ENCODE data around the gene CSMD2. TPM values are rescaled to one million over a fixed set of nuclear protein-coding genes. Genes with fewer than 3 reads are reported as not detected.

The CSMD2 gene
- total and polyA plus RNA-seq, 8 donors: 0.20 to 0.81 (median 0.47) TPM

DNA sequence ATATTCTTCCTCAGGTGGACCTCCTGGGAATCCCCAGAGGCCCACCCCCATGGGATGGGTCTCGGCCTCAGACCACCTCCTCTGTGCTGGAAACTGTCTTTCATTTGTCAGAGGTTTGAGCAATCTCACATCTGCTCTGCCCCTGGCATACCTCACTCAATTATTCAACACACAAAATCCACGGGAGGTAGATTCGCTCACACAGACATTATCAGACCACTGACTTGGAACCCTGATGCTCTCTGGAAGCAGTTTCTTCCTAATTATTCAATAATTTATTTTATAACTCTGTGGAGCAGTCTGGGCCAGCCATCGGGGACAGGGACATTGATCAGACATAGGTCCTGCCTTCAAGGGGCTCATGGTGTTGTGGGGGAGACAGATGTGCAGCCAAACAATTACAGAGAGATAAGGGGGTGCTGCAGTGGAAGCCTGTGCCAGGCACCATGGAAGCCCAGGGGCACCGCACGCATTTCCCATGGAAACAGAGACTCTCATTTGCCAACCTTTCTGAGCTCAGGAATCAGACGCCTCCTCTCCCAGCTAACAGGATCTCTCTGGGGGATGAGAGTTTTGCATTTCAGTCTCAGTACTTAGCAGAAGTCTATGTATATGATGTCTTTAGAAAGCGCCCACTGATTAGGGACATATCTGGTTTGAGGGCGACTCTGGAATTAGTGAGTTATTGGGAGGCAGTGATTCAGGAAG, 204.7 kb downstream of the CSMD2 start:
- DNase-seq: no peak
- TF ChIP-seq, protein P1, sequence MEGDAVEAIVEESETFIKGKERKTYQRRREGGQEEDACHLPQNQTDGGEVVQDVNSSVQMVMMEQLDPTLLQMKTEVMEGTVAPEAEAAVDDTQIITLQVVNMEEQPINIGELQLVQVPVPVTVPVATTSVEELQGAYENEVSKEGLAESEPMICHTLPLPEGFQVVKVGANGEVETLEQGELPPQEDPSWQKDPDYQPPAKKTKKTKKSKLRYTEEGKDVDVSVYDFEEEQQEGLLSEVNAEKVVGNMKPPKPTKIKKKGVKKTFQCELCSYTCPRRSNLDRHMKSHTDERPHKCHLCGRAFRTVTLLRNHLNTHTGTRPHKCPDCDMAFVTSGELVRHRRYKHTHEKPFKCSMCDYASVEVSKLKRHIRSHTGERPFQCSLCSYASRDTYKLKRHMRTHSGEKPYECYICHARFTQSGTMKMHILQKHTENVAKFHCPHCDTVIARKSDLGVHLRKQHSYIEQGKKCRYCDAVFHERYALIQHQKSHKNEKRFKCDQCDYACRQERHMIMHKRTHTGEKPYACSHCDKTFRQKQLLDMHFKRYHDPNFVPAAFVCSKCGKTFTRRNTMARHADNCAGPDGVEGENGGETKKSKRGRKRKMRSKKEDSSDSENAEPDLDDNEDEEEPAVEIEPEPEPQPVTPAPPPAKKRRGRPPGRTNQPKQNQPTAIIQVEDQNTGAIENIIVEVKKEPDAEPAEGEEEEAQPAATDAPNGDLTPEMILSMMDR (IDR thresholded peaks at IDR 0.05): no peak
- H3K4me1 ChIP-seq: no peaks in the 10 kb centered on the region
- no peak overlapping the region for H3K27ac ChIP-seq
- ATAC-seq: no peak
- H3K36me3 ChIP-seq: no peaks in the 10 kb centered on the region
- no peaks in the 10 kb centered on the region for H3K9me3 ChIP-seq
- no peak overlapping the region for H3K4me3 ChIP-seq
- intact Hi-C loops (cut with DNase I): no loop called here
- H3K27me3 ChIP-seq: no peaks in the 10 kb centered on the region

DNA sequence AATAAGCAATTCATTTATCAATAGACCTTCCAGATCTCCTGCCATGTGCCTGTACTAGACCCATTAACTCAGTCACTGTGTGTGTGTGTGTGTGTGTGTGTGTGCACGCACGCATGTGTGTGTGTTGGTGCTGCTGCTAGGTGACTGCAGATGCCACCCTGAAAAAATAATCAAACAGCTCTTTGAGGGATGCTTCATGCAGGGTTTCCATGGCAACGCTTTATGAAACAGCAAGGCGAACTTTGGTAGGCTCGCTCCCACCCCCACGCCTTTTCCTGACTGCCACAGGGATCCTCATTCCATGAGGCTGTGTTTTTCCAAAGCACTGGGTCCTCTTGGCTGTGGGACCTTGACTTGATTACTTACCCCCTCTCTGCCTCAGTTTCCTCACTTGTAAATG, 207.2 kb downstream of the CSMD2 start:
- ATAC-seq: no peak
- Histone ChIP-seq H3K27ac (no peak overlapping the region), H3K9me3 (no peaks in the 10 kb centered on the region), H3K4me1 (no peaks in the 10 kb centered on the region), H3K27me3 (no peaks in the 10 kb centered on the region), H3K4me3 (no peak overlapping the region), H3K36me3 (no peaks in the 10 kb centered on the region)
- DNase-seq: no peak
- TF ChIP-seq, protein P1 (IDR thresholded peaks at IDR 0.05): no peak
- intact Hi-C loops (cut with DNase I): no loop called here

DNA sequence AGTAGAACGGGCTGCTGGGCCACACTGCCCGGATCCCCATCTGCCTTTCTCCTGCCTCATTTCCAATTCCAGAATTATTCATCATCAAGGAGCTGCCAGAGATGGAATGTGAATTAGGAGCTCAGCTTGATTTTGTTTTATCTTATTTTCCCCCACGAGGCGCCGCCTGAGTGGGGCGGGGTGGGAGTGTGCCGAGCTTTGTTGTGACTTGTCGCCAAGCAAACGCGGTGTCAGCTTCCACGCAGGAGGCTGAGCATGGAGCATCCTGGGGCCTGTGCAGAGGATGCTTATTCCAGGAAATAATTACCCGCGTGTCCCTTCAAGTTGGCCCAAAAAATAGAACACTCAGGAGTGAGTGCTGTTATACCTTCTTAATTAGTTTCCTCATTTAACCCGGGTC, 209.9 kb downstream of the CSMD2 start:
- DNase-seq (no peak), ATAC-seq (no peak)
- H3K27me3 ChIP-seq: no peaks in the 10 kb centered on the region
- no peaks in the 10 kb centered on the region for H3K9me3 ChIP-seq
- H3K36me3 ChIP-seq: no peaks in the 10 kb centered on the region
- intact Hi-C loops (cut with DNase I): no loop called here
- no peaks in the 10 kb centered on the region for H3K4me1 ChIP-seq
- TF ChIP-seq, protein P1 (IDR thresholded peaks at IDR 0.05): no peak
- H3K27ac ChIP-seq: no peak overlapping the region
- no peak overlapping the region for H3K4me3 ChIP-seq

DNA sequence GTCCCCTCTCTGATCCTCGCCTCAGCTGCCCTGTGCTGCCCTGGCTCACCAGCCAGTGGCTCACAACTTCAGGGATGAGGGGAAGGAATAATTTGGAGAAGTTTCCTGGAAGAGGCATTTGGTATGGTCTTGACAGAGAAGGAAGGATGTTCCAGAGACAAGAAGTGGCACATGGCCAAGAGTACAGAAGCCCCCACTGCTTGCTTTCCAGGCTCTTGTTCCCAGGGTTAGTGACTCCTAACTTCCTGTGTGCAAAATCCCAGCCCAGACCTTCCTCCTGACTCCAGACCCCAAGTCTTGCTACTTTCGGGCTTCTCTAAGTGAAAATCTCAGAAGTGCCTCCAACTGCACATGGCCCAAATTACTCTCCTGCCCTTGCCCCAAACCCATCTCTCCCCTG, 215.5 kb downstream of the CSMD2 start:
- ATAC-seq (no peak), DNase-seq (no peak)
- H3K4me3 ChIP-seq: no peak overlapping the region
- H3K36me3 ChIP-seq: no peaks in the 10 kb centered on the region
- intact Hi-C loops (cut with DNase I): no loop called here
- no peaks in the 10 kb centered on the region for H3K9me3 ChIP-seq
- TF ChIP-seq, protein P1 (IDR thresholded peaks at IDR 0.05): no peak
- H3K27me3 ChIP-seq: peaks cover 0 to 10% of the 10 kb centered on the region in 2 donors
- H3K27ac ChIP-seq: no peak overlapping the region
- no peaks in the 10 kb centered on the region for H3K4me1 ChIP-seq

DNA sequence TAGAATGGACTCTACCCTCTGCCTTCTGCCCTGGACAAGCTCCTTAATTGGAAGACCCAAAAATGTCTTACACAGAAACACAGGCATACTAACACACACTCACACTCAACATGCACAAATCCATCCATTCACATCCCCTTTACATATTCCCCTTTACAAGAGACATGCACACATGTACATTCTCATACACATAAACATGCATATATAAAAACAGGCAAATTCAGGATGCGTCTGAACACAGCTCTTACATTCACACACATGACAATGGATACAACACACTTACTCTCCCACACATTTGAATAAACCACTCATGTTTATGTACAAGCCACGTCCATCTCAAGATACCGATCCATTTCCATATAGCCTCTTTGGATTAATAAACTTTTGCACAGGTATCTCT, 216.7 kb downstream of the CSMD2 start:
- Histone ChIP-seq H3K4me3 (no peak overlapping the region), H3K36me3 (no peaks in the 10 kb centered on the region), H3K4me1 (no peaks in the 10 kb centered on the region), H3K27me3 (peaks cover 0 to 10% of the 10 kb centered on the region in 2 donors), H3K27ac (no peak overlapping the region), H3K9me3 (no peaks in the 10 kb centered on the region)
- DNase-seq (no peak), ATAC-seq (no peak)
- TF ChIP-seq, protein P1 (IDR thresholded peaks at IDR 0.05): no peak
- intact Hi-C loops (cut with DNase I): no loop called here
